HUDEP-2 (cell line): Measurements from ENCODE around the gene MPC1L.
"Not testable (repeated sequence)": the region's sequence is repeated elsewhere in the genome, so short reads cannot be mapped to it uniquely, and the experiment has no call there.

Experiments
- DNase-seq, 76 experiments: peaks; one replicate each; lab custom pipeline; 2025; ENCODE audit not compliant: unreplicated experiment in 76 of 76; lab: John Stamatoyannopoulos, UW

Gene MPC1L

DNA sequence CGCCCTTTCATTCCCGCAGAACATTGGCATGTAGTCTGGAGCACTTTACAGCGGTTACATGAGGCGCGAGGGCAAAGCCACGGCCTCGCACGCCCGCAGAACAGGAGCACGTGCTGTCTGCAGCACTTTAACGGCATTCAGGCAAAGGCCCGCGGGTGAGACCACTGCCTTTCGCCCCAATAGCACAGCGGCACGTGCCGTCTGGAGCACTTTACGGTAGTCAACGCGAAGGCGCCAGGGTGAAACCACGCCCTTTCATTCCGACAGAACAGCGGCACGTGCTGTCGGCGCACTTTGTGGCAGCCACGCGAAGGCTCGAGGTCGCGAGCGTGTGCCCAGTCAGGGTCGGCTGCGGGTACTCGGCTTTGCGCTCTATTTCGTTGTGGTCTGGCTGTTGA, at the start of gene MPC1L:
TSS of gene MPC1L (plus strand) at position 290 of the 398 bp plus-strand sequence. CDS start 138 bp downstream, outside the sequence.
- no peak for DNase-seq

DNA sequence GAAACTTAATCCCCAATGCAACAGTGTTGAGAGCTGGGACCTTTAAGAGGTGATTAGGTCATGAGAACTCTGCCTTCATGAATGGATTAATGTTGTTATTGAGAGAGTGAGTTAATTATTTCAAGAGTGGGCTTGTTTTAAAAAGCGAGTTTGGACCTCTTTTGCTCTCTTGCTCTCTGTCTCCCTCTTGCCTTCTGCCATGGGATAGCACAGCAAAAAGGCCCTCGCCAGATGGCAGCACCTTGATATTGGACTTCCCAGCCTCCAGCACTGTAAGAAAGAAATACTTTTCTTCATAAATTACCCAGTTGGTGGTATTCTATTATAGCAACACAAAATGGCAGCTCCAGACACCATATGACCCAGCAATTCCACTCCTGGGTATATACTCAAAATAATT, 49.5 kb upstream of the MPC1L start:
- DNase-seq, result peak in 34 of 76 experiments; percentile 0 to 53 (median 4)

DNA sequence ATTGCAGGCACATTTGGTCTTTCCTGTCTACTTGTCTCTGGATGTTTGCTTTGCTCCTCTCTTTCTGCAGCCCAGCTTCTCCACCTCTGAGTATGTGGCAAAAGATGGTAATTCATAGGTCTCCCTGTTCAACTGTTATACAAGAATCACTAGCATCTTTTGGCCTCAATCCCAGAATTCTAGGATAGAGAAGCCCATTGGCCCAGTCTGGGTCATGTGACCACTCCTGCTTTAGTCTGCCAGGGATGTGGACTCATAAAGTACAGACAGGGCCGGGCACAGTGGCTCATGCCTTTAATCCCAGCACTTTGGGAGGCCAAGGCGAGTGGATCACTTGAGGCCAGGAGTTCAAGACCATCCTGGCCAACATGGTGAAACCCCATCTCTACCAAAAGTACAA, 47.8 kb upstream of the MPC1L start:
- DNase-seq, result peak in 25 of 76 experiments; percentile 0 to 50 (median 9)

DNA sequence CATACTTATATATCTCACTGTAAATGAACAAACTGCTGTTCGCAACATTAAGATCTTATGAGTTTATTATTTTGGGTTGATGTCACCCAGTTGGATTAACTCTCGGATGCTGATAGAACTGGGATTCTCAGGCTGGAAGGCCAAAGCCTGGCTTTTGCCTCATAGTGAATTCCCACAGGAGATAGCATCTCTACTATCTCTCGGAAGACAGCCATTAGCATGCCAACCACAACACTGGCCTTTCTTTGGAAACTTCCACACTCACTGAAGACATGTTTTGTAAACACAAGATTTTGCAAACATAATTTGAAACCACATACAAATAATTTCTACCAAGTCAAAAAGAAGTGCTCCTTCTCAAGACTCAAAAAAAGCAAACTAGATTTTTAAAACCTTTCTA, 46.9 kb upstream of the MPC1L start:
- no peak for DNase-seq

DNA sequence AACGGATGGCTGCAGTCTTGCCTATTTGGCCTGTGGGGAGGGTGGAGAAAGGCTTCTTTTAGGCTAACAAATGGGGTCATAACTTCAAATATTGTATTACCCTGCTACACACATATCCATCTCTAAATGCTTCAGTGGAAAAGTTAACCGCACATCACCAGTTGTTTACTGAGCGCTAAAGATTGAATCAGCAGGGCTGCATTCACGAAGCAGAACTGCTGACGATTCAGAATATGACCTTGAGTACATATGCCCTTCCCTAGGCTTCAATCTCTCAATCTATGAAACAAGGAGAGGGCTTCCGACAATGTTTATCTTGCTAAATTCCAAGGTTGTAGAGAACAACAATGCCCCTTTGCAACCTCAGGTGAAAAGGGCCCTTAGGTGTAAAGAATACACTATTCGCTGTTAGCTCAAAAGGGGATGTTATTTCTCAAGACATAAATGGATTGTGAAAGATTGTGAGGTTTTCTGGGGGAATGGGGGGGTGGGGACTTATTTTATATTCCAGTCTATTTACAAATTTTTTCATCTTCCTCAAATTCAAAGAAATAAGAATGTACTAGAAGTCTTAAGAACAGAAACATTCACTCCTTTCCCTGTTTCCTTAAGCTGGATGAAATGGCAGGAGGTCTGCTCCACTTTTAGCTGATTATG, 45.1 kb upstream of the MPC1L start:
- DNase-seq, result no peak

DNA sequence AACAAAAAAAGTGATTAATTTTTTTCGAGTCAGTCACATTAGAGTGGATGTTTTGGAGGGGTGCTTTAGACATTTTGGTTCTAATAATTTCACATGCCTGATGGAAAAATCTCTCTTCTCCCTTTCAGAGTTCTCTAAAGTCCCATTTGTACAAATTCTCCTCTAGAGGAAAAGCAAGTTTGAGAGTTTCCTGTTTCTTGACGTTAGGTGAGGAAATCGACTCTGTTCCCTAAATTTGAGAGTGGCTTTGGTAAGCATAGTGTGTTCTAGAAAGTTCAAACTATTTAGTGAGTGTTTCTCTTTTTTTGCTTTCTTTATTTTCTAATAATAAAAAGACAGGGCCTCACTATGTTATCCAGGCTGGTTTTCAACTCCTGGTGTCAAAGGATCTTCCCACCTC, 44.1 kb upstream of the MPC1L start:
- DNase-seq, result no peak

DNA sequence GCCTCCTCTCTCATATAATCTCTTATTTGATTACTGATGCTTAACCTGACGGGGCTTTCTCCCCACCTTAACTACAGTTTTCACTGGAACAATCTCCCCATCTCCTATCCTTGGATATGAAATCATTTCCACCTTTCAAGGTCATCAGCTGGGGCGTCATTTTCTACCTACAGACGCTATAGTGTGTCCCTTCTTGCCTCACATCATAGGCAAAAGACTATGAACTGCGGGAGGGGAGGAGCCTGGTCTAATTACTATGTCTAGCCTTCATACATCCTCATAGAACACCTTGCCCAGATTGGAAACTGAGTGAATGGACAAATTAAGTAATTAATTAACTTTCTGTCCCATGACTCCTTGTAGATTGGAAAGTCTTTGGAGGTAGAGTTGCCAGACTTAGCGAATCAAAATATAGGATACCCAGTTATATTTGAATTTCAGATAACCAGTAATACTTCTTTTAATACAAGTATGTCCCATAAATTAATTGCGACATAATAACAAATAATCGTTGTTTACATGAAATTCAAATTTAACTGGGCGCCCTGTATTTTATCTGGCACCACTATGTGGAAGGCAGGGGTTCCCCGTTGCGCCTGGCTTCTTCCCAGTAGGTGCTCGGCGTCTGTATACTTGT, 43.2 kb upstream of the MPC1L start:
- peak in 8 of 76 experiments; percentile 16 to 53 (median 42) for DNase-seq

DNA sequence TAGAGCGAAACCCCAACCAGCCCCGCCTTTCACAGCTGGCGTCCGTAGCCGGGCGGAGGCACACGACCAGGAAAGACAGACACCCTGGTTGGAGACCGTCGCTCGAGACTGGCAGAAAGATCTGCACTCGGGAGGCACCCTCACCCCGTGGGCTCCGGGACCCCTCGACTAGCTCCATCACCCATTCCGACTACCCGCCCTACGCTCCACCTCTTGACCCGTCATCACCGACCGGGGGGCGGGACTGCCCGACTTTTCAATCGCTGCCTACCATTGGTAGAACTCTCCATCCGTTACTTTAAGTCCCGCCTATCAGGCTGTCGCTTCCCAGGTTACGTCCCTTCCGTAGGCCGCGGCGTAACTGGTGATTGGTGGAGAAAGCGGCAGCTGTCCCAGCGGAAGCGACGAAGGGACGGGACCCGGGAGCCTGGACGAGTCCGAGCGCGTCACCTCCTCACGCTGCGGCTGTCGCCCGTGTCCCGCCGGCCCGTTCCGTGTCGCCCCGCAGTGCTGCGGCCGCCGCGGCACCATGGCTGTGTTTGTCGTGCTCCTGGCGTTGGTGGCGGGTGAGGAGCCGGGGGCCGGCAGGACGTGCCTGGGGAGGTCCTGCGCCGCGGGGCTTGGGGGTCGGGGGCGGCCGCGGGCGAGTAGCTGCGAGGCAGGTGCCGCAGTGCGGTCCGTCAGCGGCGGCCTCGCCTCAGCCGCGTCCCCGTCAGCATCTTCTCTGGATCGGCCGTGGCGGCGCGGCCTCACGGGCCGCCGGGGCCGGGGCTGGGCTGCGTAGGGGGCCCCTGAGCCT, 42.5 kb upstream of the MPC1L start, which contains the start of gene ATP6AP2:
TSS of gene ATP6AP2 (plus strand) at position 434 of the 799 bp plus-strand sequence. CDS start at position 530, 96 bp downstream.
- peak in 74 of 76 experiments; percentile 9 to 92 (median 83) for DNase-seq

DNA sequence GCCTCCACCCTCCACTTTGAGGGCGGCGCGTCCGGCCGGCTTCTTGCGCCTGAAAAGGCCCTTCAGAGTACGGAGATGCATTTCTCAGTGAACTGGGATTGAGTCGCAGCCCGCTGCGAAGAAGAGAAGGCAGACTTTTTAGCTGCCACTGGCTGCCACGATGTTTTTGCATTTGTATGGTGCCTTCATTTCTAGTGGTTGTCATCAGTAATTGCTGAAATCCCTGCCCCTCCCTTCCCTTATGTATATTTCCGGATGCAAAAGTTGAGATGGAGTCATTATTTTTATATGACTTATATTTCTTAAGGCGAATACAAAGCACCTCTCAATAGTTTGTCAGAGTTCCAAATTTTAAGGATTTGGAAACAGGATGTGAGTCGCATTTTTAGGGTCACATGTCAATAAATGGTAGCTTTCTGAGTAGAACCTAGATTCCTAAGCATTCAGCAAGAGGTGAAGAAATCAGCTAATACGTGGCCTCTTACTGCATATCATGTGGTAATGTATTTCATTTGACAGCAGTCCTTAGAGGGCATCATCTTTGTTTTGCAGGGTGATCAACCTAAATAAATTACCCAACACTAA, 41.8 kb upstream of the MPC1L start:
- DNase-seq, result peak in 1 of 76 experiments; percentile 0

DNA sequence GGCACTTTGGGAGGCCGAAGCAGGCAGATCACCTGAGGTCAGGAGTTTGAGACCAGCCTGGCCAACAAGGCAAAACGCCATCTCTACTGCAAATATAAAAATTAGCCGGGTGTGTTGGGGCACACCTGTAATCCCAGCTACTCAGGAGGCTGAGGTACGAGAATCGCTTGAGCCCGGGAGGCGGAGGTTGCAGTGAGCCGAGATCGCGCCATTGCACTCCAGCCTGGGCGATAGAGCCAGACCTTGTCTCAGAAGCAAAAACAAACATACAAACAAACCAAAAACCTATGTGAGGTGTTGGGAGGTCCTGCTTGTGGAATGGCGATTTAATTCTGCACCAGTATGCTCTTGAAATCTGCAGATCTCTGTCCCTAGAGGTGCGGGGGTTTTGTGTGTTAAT, 41.0 kb upstream of the MPC1L start:
- not testable (repeated sequence) for DNase-seq

DNA sequence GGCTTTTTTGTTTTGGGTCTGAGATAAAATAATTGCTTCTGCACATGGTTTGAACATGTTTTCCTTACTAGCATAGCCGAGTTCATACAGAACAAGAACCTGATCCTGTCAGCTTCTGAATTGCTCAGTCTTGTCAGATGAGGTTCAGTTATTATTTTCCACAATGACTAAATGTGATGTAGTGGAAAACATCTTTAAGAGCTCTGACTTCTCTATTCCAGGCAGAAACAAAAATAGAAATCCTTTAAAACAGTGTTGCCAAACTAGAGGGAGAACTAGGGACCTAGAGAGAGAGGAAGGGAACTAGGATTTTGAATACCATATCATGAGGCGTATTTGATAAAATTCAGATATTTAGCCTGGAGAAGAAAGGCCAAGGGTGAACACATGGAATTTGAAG, 40.4 kb upstream of the MPC1L start:
- DNase-seq, result no peak

DNA sequence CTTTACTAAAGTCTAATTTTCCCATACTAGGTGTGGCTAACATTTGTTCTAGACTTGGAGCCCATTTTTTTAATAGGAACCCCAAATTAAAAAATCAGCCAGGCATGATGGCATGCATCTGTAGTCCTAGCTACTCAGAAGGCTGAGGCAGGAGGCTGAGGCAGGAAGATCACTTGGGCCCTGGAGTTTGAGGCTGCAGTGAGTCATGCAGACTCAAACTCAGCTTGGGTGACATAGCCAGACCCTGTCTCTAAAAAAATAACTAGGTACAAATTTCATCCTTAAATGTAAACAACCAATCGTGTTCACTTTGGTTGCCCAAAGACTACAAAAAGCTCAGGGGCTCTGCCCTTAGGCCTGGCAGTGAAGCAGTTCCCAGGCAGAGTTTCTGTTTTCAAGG, 35.6 kb upstream of the MPC1L start:
- DNase-seq, result not testable (repeated sequence)

DNA sequence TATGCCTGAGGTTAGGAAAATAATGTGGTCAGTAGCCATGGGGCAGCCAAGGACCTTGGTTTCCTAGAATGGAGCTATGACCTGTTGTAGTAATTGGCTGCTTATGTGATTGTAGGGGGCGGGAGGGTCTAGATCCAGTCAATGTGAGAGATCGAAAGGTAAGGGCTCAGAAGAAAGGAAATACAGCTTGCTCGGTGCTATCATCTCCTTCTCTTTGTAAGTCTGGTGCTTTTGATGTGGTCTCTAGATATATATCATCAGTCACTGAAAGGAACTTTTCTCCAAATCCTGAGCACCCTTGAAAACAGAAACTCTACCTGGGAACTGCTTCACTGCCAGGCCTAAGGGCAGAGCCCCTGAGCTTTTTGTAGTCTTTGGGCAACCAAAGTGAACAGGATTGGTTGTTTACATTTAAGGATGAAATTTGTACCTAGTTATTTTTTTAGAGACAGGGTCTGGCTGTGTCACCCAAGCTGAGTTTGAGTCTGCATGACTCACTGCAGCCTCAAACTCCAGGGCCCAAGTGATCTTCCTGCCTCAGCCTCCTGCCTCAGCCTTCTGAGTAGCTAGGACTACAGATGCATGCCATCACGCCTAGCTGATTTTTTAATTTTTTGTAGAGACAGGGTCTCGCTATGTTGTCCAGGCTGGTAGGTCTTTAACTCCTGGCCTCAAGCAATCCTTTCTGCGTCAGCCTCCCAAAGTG, 33.5 kb upstream of the MPC1L start:
- DNase-seq, result not testable (repeated sequence)

DNA sequence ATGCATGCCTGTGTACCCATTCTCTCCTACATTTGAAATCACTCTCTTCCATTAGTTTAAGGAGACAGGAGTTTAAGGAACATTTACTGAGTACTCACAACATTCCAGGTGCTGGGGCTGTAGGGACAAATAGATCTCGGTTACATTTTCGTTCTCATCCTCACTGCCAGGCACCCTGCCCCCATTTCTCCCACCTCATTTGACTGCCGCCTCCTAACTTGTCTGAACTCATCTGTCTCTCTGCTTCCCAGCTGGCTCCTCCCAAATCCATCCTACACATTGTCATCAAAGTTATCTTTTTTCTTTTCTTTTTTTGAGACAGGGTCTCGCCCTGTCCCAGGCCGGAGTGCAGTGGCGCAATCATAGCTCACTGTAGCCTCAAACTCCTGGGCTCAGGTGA, 19.8 kb upstream of the MPC1L start:
- DNase-seq, result no peak

DNA sequence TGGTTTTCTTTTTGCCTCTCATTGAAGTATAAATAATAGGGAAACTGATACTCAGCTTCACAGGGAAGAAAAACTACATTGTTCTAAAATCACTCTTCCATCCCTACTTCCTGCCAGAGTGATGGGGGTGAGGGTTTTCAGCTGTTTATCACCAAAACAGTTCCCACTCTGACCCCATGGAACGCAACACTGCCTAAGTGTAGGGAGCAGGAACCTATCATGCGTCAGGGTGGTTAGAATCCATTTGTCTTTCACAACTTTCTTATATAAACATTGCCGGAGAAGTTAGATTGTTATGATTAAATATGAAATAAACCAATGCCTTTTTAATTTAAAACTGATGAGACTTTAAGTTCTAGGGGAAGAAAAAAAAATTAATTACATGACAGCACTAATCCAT, 15.8 kb upstream of the MPC1L start:
- DNase-seq, result peak in 1 of 76 experiments; percentile 0

DNA sequence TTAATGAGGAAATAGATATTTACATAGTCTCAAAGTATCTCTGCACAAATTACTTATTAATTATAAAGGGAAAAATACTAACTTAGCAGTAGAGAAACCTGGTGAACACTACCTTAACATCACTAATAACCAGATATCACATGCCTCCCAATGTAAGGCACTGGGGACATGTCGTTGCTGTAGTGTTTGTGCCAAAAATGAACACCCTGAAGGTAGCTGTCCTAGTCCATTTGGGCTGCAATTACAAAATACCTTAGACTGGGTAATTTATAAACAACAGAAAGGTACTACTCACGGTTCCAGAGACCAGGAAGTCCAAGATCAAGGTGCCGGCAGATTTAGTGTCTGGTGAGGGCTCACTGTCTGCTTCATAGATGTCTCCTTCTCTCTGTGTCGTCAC, 10.7 kb upstream of the MPC1L start:
- no peak for DNase-seq

DNA sequence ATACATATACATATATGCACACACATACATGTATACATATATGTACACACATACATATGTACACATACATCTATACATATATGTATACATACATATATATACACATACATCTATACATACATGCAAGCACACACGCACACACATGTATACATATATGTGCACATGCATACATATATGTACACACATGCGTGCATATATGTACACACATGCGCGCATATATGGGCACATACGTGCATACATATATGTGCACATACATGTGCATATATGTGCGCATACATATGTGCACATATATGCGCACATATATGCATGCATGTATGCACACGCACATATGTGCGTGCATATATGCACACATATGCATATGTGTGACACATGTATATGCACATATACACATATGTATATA, 7.3 kb upstream of the MPC1L start:
- DNase-seq, result no peak

DNA sequence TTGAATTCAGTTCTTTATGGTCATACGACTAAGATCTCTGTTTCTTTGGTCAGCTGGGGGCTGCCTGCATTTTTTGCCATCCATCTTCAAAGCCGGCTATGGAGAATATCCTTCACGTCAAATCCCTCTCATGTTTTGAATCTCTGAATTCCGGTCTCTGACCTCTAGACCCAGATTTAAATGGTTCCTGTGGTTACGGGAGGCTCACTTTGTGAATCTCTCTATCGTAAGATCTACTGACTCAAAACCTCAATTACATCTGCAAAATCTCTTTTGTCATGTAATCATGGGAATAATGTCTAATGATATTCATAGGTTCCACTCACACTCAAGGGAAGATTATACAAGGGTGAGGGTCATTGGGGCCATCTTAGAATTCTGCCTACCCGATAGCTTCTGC, 5.7 kb upstream of the MPC1L start:
- no peak for DNase-seq

DNA sequence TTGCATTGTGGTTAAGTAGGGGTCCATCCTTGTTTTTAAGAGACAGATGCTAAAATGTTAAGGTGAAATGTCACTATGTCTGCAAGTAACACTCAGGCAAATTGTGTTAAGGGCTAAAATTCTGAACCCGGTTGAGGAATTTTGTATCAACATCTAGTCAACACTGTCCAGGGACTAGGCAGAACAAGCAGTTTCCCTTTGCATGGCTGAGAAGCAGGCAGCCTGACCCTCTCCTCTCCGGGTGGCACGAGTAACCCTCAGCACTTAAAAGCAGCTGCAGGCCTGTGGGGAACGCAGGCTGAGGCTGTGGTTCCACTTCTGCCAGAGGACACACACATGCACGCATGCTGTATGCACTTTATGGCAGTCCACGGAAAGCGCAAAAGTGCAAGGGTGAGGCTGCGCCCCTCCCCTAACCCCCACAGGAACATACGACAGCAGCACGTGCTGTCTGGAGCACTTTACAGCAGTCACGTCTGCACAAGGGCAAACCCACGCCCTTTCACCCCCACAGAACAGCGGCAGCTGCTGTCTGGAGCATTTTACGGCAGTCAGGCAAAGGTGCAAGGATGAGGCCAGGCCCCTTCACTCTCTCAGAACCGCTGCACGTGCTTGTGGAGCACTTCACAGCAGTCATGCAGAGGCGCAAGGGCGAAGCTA, 619 bp upstream of the MPC1L start:
- no peak for DNase-seq

DNA sequence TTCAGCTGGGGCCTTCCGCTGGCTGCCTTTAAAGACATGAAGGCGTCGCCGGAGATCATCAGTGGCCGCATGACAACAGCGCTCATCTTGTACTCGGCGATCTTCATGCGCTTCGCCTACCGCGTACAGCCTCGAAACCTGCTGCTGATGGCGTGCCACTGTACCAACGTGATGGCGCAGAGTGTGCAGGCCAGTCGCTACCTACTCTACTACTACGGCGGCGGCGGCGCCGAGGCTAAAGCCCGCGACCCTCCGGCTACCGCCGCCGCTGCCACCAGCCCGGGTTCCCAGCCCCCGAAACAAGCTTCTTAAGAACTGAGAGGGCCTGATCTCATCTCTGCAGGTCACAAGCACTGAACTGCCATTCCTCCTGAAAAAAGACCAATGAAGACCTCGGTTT, 437 bp downstream of the MPC1L start:
- DNase-seq, result no peak
